GM23338 (cell line): ENCODE results near the gene ZDHHC12.

Experiments
- EZH2 ChIP-seq: fragments of 200-600 bp; sonication (generic); IDR thresholded peaks from one replicate; pipeline ENCODE4 v1.8.0; 2017; ENCODE audit warnings: antibody characterized with exemption, mild to moderate bottlenecking, low read depth; ENCODE audit not compliant: unreplicated experiment
- JUNB ChIP-seq: IDR thresholded peaks from one replicate; pipeline ENCODE4 v1.6.1; 2016; ENCODE audit warnings: antibody characterized with exemption; ENCODE audit not compliant: unreplicated experiment
- REST ChIP-seq: IDR thresholded peaks from one replicate; pipeline ENCODE4 v1.6.1; 2018; ENCODE audit warnings: antibody characterized with exemption; ENCODE audit not compliant: unreplicated experiment

GRCh38 chr9:128713941-128714573 lies 9.9 kb downstream of the ZDHHC12 start:
- no peak for TF ChIP-seq REST
- TF ChIP-seq JUNB = no peak
- TF ChIP-seq EZH2 = no peak
